ENCODE results near the gene KISS1R.

KISS1R gene

GRCh38 chr19:939439-939838 is 22.3 kb downstream of the KISS1R start:
- no peak for DNase-seq (ENCODE audit: low spot score)

DNA sequence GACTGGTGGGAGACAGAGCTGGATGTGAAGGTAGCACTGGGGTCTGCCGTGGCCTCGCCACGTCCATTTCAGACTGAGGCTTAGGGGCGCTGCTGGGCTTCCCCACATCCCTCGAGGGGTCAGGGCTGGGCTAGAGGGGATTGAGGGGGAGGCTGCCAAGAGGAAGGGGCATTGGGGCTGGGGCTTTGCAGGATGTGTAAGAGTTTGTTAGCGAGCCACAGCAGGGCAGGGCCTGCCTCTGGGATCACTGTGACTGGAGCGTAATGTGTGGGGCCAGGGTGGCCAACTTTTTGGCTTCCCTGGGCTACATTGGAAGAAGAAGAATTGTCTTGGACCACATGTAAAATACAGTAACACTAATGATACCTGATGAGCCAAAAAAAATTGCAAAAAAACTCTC is 22.8 kb downstream of the KISS1R start:
- no peak for DNase-seq (ENCODE audit: low spot score)

- DNase-seq (ENCODE audit: low spot score), result peak; percentile 69
These were observed 23.6 kb downstream of the KISS1R start for GRCh38 chr19:940591-941291.

DNA sequence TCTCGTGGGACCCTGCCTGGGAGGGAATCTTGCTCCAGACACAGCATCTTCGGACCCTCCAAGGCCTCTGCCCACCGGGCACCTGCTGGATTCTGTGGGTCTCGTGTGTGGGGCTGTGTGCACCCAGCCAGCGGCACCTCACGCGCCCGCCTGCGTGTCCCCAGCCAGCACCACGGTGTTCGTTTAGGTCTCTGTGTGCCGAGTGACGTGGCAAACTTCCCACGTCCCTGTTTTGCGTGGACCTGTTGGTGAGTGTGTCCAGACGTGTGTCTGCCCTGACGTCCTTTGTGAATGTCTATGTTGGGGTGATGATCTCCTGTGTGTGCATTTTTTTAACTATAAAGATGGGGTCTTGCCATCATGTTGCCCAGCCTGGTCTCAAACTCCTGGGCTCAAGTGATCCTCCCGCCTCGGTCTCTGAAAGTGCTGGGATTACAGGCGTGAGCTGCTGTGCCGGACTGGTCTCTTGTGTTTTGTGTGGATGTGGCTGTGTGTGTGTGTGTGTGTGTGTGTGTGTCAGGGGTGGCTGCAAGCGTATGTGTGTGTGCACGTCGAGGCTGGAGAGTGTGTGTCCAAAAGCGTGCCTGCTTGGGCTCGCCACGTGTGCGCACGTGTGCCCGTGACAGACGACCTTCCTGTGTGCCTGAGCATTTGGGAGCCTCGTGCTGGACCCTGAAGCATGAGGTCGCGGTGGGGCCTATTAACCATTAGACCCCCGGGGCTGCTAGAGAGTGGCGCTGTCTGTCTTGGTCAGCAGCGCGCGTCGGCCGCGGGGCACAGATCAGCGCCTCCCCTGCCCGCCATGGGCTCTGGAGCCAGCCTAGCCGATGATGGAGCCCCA is 24.4 kb downstream of the KISS1R start:
- no peak for DNase-seq (ENCODE audit: low spot score)

- DNase-seq (ENCODE audit: low spot score), result no peak
These were observed 25.1 kb downstream of the KISS1R start for GRCh38 chr19:942133-942645.

GRCh38 chr19:943551-944170 is 26.5 kb downstream of the KISS1R start:
- no peak for DNase-seq (ENCODE audit: low spot score)

DNA sequence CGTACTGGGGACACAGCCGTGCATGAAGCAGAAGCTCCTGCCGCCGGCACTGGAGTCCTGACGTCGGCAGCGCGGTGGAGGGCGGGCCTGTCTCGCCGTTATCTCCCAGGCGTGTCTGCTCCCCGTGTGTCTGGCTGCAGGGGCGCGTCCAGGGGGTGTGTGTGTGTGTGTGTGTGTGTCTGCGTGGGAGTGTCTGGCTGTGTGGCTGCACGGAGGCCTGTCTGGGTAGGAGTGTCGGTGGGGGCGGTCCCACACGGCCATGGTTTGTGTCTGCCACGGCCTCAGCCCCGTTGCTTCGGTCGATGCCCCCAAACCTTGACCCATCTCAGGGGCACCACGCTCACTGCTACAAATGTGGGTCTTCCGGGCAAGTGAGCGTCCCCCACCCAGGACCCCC is 27.0 kb downstream of the KISS1R start:
- no peak for DNase-seq (ENCODE audit: low spot score)

GRCh38 chr19:944663-945241 is 27.6 kb downstream of the KISS1R start:
- no peak for DNase-seq (ENCODE audit: low spot score)

DNA sequence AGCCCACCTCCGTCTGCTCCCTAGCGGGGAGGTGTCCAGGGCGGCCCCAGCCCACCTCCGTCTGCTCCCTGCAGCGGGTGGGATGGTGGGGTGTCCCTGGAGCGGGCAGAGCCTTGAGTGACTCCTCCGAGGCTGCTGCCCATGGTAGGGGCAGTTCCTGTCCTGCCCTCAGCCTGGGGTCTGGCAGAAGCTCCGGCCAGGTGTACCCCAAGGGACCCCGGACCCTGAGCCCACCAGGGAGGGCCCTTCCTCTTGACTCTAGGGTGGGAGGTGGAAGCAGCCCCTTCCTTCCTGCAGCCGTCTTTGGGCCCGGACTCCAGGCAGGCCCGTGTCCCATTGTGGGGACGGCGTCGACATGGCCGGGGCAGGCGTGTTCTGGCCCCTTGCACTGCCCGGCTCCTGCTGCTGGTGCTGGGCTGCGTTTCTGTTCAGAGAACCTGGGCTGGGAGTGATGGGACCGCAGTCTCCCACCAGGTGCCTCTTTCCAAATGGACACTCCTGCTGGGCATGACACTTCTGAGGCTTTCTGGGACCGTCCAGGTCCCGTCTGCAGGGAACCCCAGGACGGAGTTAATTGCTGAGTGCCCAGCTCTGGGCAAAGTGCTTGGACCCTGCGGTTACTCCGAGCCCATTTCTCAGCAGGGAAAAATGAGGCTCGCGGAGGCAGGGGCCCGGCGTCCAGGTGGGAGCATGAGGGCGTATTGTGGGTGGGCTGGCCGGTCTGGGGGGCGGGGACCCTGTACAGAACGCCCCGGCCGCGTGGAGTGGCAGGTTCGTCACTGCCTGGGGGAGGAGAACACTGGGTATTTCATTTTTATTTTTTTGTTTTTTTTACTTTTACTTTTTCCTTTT is 28.5 kb downstream of the KISS1R start:
- DNase-seq (ENCODE audit: low spot score), result no peak

DNA sequence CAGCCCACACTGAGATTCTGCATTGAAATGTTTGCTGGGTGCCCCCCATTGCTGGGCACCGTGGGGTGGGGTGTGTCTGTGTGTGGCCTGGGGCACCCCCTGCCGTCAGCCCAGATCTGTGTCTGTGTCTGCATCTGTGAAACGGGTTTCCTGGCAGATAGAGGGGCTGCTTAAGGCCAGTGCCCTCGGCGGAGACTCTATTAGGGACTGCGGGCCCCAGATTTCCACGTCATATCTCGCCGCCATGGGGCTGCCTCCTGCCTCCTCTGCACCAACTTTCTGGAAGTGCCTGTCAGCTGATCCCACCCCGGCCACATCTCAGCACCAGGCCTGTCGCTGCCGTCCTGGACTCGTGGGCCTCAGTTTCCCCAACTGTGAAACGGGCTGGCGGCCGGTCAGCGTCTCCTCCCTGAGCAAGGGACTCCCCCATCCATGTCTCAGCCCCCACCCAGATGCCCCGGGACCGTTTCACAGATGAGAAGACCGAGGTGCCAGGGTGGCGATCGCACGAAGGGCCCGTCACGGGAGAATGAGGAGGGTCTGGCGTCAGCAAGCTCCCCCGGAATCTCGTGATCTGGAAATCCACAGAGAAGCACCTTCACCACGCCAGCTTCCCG is 30.1 kb downstream of the KISS1R start:
- no peak for DNase-seq (ENCODE audit: low spot score)

DNA sequence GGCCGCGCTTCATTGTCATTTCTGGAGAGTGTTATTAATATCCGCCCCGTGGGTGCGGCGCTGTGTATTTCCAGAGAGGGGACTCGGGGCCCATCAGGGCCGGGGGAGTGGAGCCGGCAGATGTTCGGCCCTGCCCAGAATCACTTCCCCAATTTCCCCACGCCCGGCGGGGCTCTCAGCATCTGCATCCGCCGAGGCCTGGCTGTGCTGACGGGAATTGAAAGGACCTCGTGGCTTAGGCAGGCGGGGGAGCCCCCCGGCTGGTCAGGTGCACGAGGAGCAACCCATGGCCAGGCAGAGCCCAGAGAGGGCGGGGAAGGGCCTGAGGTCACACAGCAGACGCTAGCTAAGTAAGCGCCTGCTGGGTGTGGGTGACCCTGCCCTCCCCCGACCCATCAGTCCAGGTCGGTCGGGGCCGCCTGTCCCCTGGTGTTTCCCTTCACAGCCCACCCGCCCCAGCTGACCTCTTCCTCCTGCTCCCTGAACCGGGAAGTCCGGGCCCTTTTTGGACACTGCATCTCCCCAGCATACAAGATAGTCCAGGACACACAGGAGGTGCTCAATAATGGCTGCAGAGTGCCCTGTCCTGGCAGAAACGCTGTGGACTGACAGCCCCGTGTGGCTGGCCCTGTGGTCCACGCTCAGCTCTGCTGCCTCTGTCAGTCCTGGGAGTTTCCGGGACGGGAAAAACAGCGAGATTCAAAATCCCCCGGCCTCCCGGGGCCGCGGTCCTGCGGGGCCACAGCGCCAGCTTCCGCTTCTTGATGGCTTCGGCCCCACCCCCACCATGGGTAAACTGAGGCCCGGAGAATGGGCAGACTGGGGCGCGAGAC is 30.8 kb downstream of the KISS1R start:
- DNase-seq (ENCODE audit: low spot score), result no peak

DNA sequence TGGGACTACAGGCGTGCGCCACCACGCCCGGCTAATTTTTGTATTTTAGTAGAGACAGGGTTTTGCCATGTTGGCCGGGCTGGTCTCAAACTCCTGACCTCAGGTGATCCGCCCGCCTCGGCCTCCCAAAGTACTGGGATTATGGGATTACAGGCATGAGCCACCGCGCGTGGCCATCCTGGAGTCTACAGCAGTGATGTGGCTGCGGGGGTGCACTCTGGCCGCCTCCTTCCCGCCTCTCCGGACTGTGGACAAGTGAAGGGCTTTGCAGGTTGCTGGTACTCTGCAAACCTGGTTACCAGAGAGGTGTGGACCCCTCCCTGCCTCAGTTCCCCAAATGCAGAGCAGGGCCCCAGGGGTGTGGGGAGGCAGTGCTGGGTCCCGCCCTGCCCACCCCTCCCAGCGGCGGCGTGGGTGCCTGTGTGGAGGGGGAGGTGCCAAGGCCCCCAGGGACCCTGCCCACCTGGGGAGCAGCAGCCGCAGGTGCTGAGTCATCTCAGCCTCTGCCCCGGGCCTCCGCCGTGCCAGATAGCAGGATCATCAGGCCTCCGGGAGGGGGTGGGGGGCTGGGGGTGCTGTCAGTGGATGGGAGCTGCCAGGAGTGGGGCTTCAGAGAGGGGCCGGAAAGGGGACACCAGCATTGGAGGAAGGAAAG is 31.8 kb downstream of the KISS1R start:
- DNase-seq (ENCODE audit: low spot score), result no peak

DNA sequence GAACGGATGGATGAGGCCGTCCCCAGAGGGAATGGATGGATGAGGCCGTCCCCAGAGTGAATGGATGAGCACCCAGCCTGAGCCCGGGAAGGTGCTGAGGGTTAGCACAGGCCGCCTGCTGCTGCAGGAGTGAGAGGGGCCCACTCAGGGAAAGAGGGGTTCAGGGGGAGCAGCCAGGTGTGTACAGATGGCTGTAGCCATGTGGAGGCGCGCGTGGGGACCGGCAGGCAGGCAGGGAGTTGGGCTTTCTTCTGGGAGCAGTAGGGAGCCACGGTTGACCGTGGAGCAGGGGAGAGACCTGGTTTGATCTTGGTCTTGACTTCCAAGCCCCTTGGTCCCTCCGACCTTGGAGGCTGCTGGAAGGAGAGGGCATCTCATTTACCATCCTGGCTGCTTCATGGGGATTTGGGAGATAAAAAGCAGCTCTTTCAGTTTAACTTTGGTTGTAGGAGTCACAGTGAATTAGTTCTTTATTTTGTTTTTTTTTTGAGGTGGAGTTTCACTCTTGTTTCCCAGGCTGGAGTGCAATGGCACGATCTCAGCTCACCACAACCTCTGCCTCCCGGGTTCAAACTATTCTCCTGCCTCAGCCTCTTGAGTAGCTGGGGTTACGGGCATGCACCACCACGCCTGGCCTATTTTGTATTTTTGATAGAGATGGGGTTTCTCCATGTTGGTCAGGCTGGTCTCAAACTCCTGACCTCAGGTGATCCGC is 33.4 kb downstream of the KISS1R start:
- DNase-seq (ENCODE audit: low spot score), result no peak

DNA sequence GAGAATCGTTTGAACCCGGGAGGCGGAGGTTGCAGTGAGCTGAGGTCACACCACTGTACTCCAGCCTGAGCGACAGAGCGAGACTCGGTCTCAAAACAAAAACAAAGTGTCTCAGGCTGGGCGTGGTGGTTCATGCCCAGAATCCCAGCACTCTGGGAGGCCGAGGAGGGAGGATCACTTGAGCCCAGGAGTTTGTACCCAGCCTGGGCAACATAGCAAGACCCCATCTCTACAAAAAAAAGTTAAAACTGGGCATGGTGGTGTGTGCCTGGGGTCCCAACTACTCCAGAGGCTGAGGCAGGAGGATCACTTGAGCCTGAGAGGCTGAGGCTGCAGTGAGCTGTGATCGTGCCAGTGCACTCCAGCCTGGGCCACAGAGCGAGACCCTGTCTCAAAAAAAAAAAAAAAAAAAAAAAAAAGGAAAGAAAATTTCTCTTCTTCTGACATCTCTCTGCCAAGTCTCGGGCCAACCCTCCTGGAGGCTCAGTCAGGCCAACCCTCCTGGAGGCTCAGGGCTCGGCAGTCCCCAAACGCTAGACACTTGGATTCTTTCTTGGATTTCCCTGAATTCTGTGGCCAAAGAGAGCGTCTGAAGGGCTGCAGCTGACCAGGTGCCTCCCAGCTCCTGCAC is 35.0 kb downstream of the KISS1R start:
- DNase-seq (ENCODE audit: low spot score), result no peak

- DNase-seq (ENCODE audit: low spot score), result no peak
These were observed 35.7 kb downstream of the KISS1R start for GRCh38 chr19:952680-953444.

DNA sequence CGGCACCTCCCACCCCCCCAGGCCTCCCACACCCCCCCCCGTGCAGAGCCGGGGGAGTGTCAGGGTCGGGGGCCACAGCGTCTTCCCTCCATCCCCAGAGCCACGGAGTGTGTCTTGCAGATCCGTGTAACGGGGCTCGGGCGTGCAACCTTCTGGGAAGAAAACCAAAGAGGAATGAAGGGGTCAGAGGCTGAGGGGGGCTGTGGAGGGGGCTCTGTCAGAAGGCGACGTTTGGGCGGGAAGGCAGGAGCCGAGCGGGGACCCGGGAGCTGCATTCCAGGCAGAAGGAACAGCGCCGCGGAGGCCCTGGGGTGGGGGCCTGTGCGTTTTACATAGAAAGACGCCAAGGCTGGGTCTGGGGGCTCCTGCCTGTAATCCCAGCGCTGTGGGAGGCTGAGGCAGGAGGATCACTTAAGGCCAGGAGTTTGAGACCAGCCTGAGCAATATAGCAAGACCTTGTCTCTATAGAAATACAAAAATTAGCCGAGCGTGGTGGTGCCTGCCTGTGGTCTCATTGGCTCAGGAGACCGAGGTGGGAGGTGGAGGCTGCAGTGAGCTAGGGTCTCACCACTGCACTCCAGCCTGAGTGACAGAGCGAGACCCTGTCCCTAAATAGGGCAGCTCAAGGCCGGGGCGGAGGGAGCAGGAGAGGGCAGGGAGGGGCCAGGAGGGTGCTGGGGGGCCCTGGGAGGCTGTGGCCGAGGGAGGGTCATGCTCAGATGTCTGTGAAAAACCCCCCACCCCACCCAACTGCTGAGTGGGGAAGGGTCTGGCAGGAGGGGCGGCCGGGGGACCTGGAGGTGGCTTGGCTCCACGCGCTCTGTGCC is 36.5 kb downstream of the KISS1R start:
- no peak for DNase-seq (ENCODE audit: low spot score)

DNA sequence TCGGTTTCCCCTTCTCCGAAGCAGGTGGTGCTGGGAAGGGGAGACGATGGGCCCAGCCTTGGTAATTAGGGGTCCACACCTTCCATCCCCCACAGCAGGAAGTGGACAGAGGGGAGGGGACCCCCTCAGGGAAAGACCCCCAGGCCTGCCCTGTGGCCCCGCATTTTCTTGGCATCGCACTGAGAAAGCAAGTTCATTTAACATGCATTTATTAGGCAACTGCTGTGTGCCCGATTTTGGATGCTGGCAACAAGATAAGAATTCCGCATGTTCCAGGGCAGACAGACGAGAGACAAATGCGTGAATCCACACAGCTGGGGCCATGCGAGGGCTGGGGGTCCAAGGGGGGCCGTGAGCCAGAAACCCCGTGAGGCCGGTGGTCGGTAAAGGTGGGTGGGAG is 37.1 kb downstream of the KISS1R start:
- no peak for DNase-seq (ENCODE audit: low spot score)

Measured in CD4-positive, alpha-beta T cell treated with Interleukin-6 at 100 ng/mL for 8 hours (primary cell).